Thoracic aorta (tissue), 2 donors: Measurements from ENCODE around the gene RGPD3. TPM values are rescaled to one million over a fixed set of nuclear protein-coding genes. Genes with fewer than 3 reads are reported as not detected.

Experiments
- ATAC-seq: fragments of 150-250 bp; one replicate; pipeline ENCODE4 v1.8.0; 2017; ENCODE audit warnings: low read depth; ENCODE audit not compliant: insufficient number of reproducible peaks, low FRiP score
- DNase-seq: peaks from one replicate; pipeline ENCODE4 v3.0.0-alpha.2; 2020; ENCODE audit warnings: low spot score
- H3K27ac ChIP-seq, 2 donors: fragments of 200-600 bp; sonication (generic); 1 replicate in 1 of 2; 2 replicates in 1 of 2; pipeline ENCODE4 v1.5.1; 2016; ENCODE audit warnings: mild to moderate bottlenecking in 2 of 2, moderate library complexity in 2 of 2
- H3K27me3 ChIP-seq: fragments of 200-600 bp; sonication (generic); replicated peaks from 2 replicates; pipeline ENCODE4 v1.6.0; 2016; ENCODE audit warnings: mild to moderate bottlenecking; ENCODE audit not compliant: insufficient read depth
- H3K36me3 ChIP-seq: fragments of 200-600 bp; sonication (generic); one replicate; pipeline ENCODE4 v1.5.1; 2016
- H3K4me1 ChIP-seq, 2 donors: fragments of 200-600 bp; sonication (generic); 1 replicate in 1 of 2; 2 replicates in 1 of 2; pipeline versions ENCODE4 v1.5.1 to v1.6.0; 2016; ENCODE audit warnings: low read depth in 2 of 2, mild to moderate bottlenecking in 1 of 2; ENCODE audit not compliant: control insufficient read depth in 1 of 2
- H3K4me3 ChIP-seq: fragments of 200-600 bp; sonication (generic); 2 replicates; pipeline ENCODE4 v1.5.1; 2016; ENCODE audit warnings: mild to moderate bottlenecking
- H3K9me3 ChIP-seq: fragments of 200-600 bp; sonication (generic); 2 replicates; pipeline ENCODE4 v1.5.1; 2016
- total RNA-seq, 2 donors: library from RNA; depleted of rRNA; stranded (reverse); fragments of >200 nt; gene quantifications; one replicate each; pipeline versions ENCODE4 v1.1.0 to v1.2.3, GENCODE V29; 2016
- TF ChIP-seq, protein P1 (sequence below): fragments of 200-600 bp; sonication (generic); IDR thresholded peaks from one replicate; pipeline ENCODE4 v1.5.1; 2019; ENCODE audit warnings: antibody characterized with exemption

The RGPD3 gene
- total RNA-seq, 2 donors from 2014 or later, result 0.27 to 1.1 TPM

DNA sequence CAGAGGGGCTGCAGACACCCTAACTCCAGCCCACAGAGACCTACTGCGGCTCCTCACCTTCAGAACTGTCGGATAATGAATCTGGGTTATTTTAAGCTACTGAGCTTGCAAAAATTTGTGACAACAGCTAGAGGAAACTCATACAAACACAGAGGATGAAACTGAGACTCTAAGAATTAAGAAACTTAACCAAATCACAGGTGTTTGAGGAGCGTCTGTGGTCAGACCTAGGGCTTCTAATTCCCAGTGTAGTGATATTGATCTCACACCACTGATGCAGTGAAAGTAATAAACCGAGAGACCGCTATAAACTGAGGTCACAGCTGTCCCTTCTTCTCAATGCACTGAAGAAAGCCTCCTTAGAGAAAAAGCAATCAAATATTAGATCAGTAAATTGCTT is 110.1 kb downstream of the RGPD3 start:
- no peaks in the 10 kb centered on the region for H3K9me3 ChIP-seq

DNA sequence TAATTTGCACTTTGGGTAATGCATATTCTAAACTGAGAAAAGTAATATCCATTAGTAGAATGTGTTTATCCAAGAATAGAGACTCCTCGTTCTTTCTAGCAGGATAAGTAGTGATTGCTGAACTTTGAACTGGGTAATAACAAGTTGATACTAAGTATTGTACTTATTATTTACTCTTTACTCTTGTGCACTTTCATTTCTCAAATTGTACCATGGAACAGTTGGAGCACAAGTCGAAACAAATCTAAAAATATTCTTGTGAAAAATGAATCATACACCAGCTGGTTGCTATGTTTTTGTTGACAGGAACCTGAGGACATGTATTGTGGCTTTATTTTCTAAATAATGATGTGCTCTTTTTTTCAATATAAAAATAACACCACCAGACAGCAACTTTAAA is 111.9 kb downstream of the RGPD3 start:
- no peaks in the 10 kb centered on the region for H3K9me3 ChIP-seq
- H3K27ac ChIP-seq, result no peak overlapping the region
- no peaks in the 10 kb centered on the region for H3K27me3 ChIP-seq
- no peaks in the 10 kb centered on the region for H3K36me3 ChIP-seq
- no peak for DNase-seq
- no peak overlapping the region for H3K4me3 ChIP-seq
- TF ChIP-seq, protein P1, sequence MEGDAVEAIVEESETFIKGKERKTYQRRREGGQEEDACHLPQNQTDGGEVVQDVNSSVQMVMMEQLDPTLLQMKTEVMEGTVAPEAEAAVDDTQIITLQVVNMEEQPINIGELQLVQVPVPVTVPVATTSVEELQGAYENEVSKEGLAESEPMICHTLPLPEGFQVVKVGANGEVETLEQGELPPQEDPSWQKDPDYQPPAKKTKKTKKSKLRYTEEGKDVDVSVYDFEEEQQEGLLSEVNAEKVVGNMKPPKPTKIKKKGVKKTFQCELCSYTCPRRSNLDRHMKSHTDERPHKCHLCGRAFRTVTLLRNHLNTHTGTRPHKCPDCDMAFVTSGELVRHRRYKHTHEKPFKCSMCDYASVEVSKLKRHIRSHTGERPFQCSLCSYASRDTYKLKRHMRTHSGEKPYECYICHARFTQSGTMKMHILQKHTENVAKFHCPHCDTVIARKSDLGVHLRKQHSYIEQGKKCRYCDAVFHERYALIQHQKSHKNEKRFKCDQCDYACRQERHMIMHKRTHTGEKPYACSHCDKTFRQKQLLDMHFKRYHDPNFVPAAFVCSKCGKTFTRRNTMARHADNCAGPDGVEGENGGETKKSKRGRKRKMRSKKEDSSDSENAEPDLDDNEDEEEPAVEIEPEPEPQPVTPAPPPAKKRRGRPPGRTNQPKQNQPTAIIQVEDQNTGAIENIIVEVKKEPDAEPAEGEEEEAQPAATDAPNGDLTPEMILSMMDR, result no peak
- no peaks in the 10 kb centered on the region for H3K4me1 ChIP-seq
- ATAC-seq, result no peak

More for the DNA sequence above, 110.1 kb downstream of the RGPD3 start:
- Histone ChIP-seq H3K36me3 (no peaks in the 10 kb centered on the region), H3K4me3 (no peak overlapping the region), H3K4me1 (no peaks in the 10 kb centered on the region), H3K27me3 (no peaks in the 10 kb centered on the region), H3K27ac (no peak overlapping the region)
- no peak for DNase-seq
- TF ChIP-seq, protein P1, result no peak
- ATAC-seq, result no peak

DNA sequence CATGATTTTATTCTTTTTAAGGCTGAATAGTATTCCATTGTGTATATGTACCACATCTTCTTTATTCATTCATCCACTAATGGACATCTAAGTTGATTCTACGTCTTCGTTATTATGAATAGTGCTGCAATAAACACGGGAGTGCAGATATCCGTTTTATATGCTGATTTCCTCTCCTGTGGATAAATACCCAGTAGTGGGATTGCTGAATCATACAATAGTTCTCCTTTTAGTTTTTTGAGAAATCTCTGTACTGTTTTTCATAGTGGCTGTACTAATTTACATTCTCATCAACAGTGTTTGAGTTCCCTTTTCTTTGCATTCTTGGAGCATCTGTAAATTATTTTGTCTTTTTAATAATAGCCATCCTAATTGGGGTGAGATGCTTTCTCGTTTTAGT is 114.5 kb downstream of the RGPD3 start:
- TF ChIP-seq, protein P1, result no peak
- Histone ChIP-seq H3K4me1 (no peaks in the 10 kb centered on the region), H3K27ac (no peak overlapping the region), H3K4me3 (no peak overlapping the region), H3K36me3 (no peaks in the 10 kb centered on the region), H3K9me3 (no peaks in the 10 kb centered on the region), H3K27me3 (no peaks in the 10 kb centered on the region)
- DNase-seq (no peak), ATAC-seq (no peak)

DNA sequence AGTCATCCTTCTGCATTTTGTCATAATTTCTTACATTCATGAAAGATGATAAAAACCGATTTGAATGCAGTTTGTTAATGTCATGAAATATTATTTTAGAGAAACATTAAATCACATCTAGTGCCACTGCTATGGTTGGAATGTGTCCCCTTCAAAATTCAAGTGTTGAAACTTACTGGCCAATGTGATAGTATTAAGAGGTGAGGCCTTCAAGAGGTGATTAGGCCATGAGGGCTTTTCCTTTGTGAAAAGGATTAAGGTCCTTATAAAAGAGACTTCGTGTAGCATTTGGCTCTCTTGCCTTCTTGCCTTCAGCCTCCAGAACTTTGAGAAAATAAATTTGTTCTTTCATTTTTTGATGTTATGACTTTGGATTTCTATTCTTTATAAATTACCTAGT is 117.2 kb downstream of the RGPD3 start:
- H3K4me1 ChIP-seq, result no peaks in the 10 kb centered on the region
- H3K9me3 ChIP-seq, result no peaks in the 10 kb centered on the region
- TF ChIP-seq, protein P1, result no peak
- DNase-seq (no peak), ATAC-seq (no peak)
- no peaks in the 10 kb centered on the region for H3K36me3 ChIP-seq
- H3K4me3 ChIP-seq, result no peak overlapping the region
- no peaks in the 10 kb centered on the region for H3K27me3 ChIP-seq
- H3K27ac ChIP-seq, result no peak overlapping the region

DNA sequence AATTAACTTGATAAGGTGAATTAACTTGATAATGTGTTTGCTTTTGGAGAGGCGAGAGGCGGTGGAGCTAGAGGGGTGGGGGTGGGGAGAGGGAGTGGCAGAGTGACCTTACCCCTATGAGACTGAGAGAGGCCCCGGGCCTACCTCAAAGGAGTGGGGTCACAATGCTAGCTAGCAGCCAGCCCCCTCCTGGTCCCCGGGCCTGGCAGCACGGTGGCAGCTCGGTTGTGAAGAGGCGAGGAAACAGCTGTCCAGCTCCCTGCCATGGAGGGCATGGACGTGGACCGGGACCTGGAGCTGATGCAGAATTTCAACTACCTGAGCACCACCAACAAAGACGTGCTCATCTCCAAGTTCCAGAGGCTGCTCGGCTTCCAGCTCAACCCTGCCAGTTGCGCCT is 123.9 kb downstream of the RGPD3 start:
- Histone ChIP-seq H3K4me1 (no peaks in the 10 kb centered on the region), H3K27me3 (no peaks in the 10 kb centered on the region), H3K4me3 (no peak overlapping the region), H3K9me3 (no peaks in the 10 kb centered on the region), H3K36me3 (no peaks in the 10 kb centered on the region), H3K27ac (no peak overlapping the region)
- ATAC-seq (no peak), DNase-seq (no peak)
- TF ChIP-seq, protein P1, result no peak
